Raji (cell line): ENCODE data around the gene TAF6L.
A peak's percentile ranks its signal among the peaks of the same experiment; 100 is the strongest.

Source experiments
- POLR2A ChIP-seq: IDR thresholded peaks from 2 replicates; pipeline ENCODE4 v1.6.1; 2011; ENCODE audit warnings: low read depth, low read length, control low read depth; ENCODE audit not compliant: insufficient read depth

TAF6L gene

GRCh38 chr11:62789576-62789975 lies 18.4 kb downstream of the TAF6L start:
- no peak for TF ChIP-seq POLR2A

- TF ChIP-seq POLR2A, result peak; percentile 98
These were observed 20.5 kb downstream of the TAF6L start, which contains the start of gene TMEM223 for GRCh38 chr11:62791501-62792201. Gene TMEM223 (minus strand): TSS chr11:62792006. CDS start chr11:62791994, 12 bp downstream.

- no peak for TF ChIP-seq POLR2A
These were observed 21.0 kb downstream of the TAF6L start for GRCh38 chr11:62792202-62792575.

GRCh38 chr11:62794201-62794775 lies 23.1 kb downstream of the TAF6L start:
- no peak for TF ChIP-seq POLR2A

GRCh38 chr11:62796281-62796680 lies 25.1 kb downstream of the TAF6L start:
- TF ChIP-seq POLR2A, result no peak

GRCh38 chr11:62799486-62799885 lies 28.3 kb downstream of the TAF6L start:
- TF ChIP-seq POLR2A, result no peak

- TF ChIP-seq POLR2A, result no peak
These were observed 29.9 kb downstream of the TAF6L start for GRCh38 chr11:62801071-62801470.

GRCh38 chr11:62804310-62805075 lies 33.3 kb downstream of the TAF6L start:
- no peak for TF ChIP-seq POLR2A

- peak; percentile 100 for TF ChIP-seq POLR2A
These were observed 34.1 kb downstream of the TAF6L start, which contains the start of gene NXF1 for GRCh38 chr11:62805076-62805892. Gene NXF1 (minus strand): TSS chr11:62805440. CDS start chr11:62805356, 84 bp downstream.

GRCh38 chr11:62805961-62806441 lies 34.8 kb downstream of the TAF6L start:
- TF ChIP-seq POLR2A, result no peak

GRCh38 chr11:62806611-62807121 lies 35.5 kb downstream of the TAF6L start:
- TF ChIP-seq POLR2A, result no peak

- no peak for TF ChIP-seq POLR2A
These were observed 39.6 kb downstream of the TAF6L start for GRCh38 chr11:62810748-62811147.

- TF ChIP-seq POLR2A, result no peak
These were observed 40.5 kb downstream of the TAF6L start for GRCh38 chr11:62811659-62812058.

GRCh38 chr11:62816557-62816956 lies 45.4 kb downstream of the TAF6L start:
- no peak for TF ChIP-seq POLR2A

- no peak for TF ChIP-seq POLR2A
These were observed 45.9 kb downstream of the TAF6L start for GRCh38 chr11:62817129-62817528.
